SK-N-SH (cell line): ENCODE data around the gene DUSP9. TPM values are rescaled to one million over a fixed set of nuclear protein-coding genes. Genes with fewer than 3 reads are reported as not detected.

Experiments used
- CTCF ChIA-PET: fragments of 300-600, 350-600 bp; formaldehyde crosslinking; extraction: SDS; loops from one replicate; lab custom pipeline; 2021; lab: Yijun Ruan, JAX
- POLR2A ChIA-PET: fragments of 350-600 bp; sonication (Branson Sonifier 250); formaldehyde crosslinking; extraction: SDS; loops from one replicate; lab custom pipeline; 2020; ENCODE audit warnings: antibody characterized with exemption, inconsistent platforms; lab: Yijun Ruan, JAX
- DNase-seq: peaks from one replicate; pipeline ENCODE4 v3.0.0; 2012
- H2AFZ ChIP-seq: fragments of 200-600 bp; sonication (generic); 2 replicates; pipeline ENCODE4 v1.8.1; 2016; ENCODE audit warnings: antibody characterized with exemption, mild to moderate bottlenecking, low read depth
- H3F3A ChIP-seq: fragments of 200-600 bp; sonication (generic); replicated peaks from 2 replicates; pipeline ENCODE3; 2016; ENCODE audit warnings: antibody characterized with exemption, mild to moderate bottlenecking; ENCODE audit not compliant: insufficient read depth
- H3K27ac ChIP-seq, 2 experiments: fragments of 200-500 bp in 1 of 2; fragments of 200-600 bp in 1 of 2; sonication (Bioruptor generic) in 1 of 2; sonication (generic), shearing (Covaris generic) in 1 of 2; 2 replicates each; pipeline versions ENCODE4 v1.5.1 to v1.6.1; 2014 to 2016; ENCODE audit warnings: low read depth in 2 of 2, inconsistent platforms in 1 of 2, low read length in 1 of 2, mild to moderate bottlenecking in 1 of 2, mixed read lengths in 1 of 2
- H3K27me3 ChIP-seq: fragments of 200-600 bp; sonication (generic), shearing (Covaris generic); 2 replicates; pipeline ENCODE4 v1.6.1; 2016; ENCODE audit warnings: mixed run types; ENCODE audit not compliant: insufficient read depth
- H3K36me3 ChIP-seq, 2 experiments: fragments of 200-500 bp in 1 of 2; fragments of 200-600 bp in 1 of 2; sonication (Bioruptor generic) in 1 of 2; sonication (generic) in 1 of 2; replicated peaks in 1 of 2; 2 replicates each; pipeline versions ENCODE3 to v1.5.1; 2014 to 2016; ENCODE audit warnings: low read length in 1 of 2, mild to moderate bottlenecking in 1 of 2; ENCODE audit not compliant: insufficient read depth in 2 of 2, control insufficient read depth in 1 of 2
- H3K4me1 ChIP-seq, 2 experiments: fragments of 200-500 bp in 1 of 2; fragments of 200-600 bp in 1 of 2; sonication (Bioruptor generic) in 1 of 2; sonication (generic), shearing (Covaris generic) in 1 of 2; 2 replicates each; pipeline versions ENCODE4 v1.5.1 to v1.6.1; 2014 to 2016; ENCODE audit warnings: low read depth in 1 of 2, low read length in 1 of 2, mixed run types in 1 of 2; ENCODE audit not compliant: insufficient read depth in 2 of 2, control insufficient read depth in 1 of 2
- H3K4me2 ChIP-seq: fragments of 200-600 bp; sonication (generic), shearing (Covaris generic); 2 replicates; pipeline ENCODE4 v1.6.1; 2017; ENCODE audit warnings: mixed run types
- H3K4me3 ChIP-seq, 2 experiments: fragments of 200-500 bp in 1 of 2; fragments of 200-600 bp in 1 of 2; sonication (Bioruptor generic) in 1 of 2; sonication (generic), shearing (Covaris generic) in 1 of 2; 2 replicates each; pipeline versions ENCODE4 v1.5.1 to v1.8.1; 2014 to 2016; ENCODE audit warnings: low read depth in 2 of 2, inconsistent platforms in 1 of 2, low read length in 1 of 2, mild to moderate bottlenecking in 1 of 2, mixed read lengths in 1 of 2, moderate library complexity in 1 of 2
- H3K79me2 ChIP-seq: fragments of 200-600 bp; sonication (generic); 2 replicates; pipeline ENCODE4 v1.8.1; 2017; ENCODE audit warnings: mild to moderate bottlenecking; ENCODE audit not compliant: insufficient read depth
- H3K9ac ChIP-seq: fragments of 200-600 bp; sonication (generic); 2 replicates; pipeline ENCODE4 v1.6.1; 2017; ENCODE audit warnings: mixed run types
- H3K9me2 ChIP-seq: fragments of 200-600 bp; sonication (generic); 2 replicates; pipeline ENCODE4 v1.6.1; 2017; ENCODE audit warnings: mixed run types
- H3K9me3 ChIP-seq: fragments of 200-600 bp; sonication (generic); 2 replicates; pipeline ENCODE4 v1.6.1; 2017; ENCODE audit warnings: mixed run types, mild to moderate bottlenecking, moderate library complexity
- H4K20me1 ChIP-seq: fragments of 200-600 bp; sonication (generic); 2 replicates; pipeline ENCODE4 v1.6.1; 2017; ENCODE audit warnings: mild to moderate bottlenecking, mixed run types; ENCODE audit not compliant: insufficient read depth
- CHD2 ChIP-seq: fragments of 150-350 bp; IDR thresholded peaks from 2 replicates; pipeline ENCODE4 v1.6.1; 2018; ENCODE audit warnings: low read length; ENCODE audit not compliant: partially characterized antibody
- EP300 ChIP-seq, 2 experiments: IDR thresholded peaks; 2 replicates each; pipeline versions ENCODE4 v1.4.0 to v1.6.1; 2012; ENCODE audit warnings: borderline replicate concordance in 1 of 2, low read depth in 1 of 2, low read length in 1 of 2
- EZH2phosphoT487 ChIP-seq: fragments of 200-600 bp; sonication (generic); IDR thresholded peaks from 2 replicates; pipeline ENCODE4 v1.6.1; 2017; ENCODE audit warnings: low read depth, mixed run types, mild to moderate bottlenecking, antibody characterized with exemption, moderate library complexity, borderline replicate concordance
- FOSL2 ChIP-seq: IDR thresholded peaks from 2 replicates; pipeline ENCODE4 v1.4.0; 2012; ENCODE audit warnings: low read depth, mild to moderate bottlenecking, moderate library complexity, borderline replicate concordance
- GABPA ChIP-seq: IDR thresholded peaks from 2 replicates; pipeline ENCODE4 v1.4.0; 2012; ENCODE audit warnings: low read depth, mild to moderate bottlenecking
- MEF2A ChIP-seq: IDR thresholded peaks from 2 replicates; pipeline ENCODE4 v1.4.0; 2012; ENCODE audit warnings: low read depth, borderline replicate concordance
- RCOR1 ChIP-seq: fragments of 150-350 bp; IDR thresholded peaks from 2 replicates; pipeline ENCODE4 v1.6.1; 2017; ENCODE audit warnings: antibody characterized with exemption, low read length
- RFX5 ChIP-seq: IDR thresholded peaks from 2 replicates; pipeline ENCODE4 v1.6.1; 2012; ENCODE audit warnings: mild to moderate bottlenecking, improper control_type of control experiment, low read length
- RXRA ChIP-seq: IDR thresholded peaks from 2 replicates; pipeline ENCODE4 v1.4.0; 2012; ENCODE audit warnings: low read depth, mild to moderate bottlenecking, borderline replicate concordance
- SIN3A ChIP-seq: IDR thresholded peaks from 2 replicates; pipeline ENCODE4 v1.6.1; 2012; ENCODE audit warnings: low read depth, mild to moderate bottlenecking, low read length, moderate library complexity, borderline replicate concordance
- SMC3 ChIP-seq: IDR thresholded peaks from 2 replicates; pipeline ENCODE4 v1.6.1; 2012; ENCODE audit warnings: low read depth, low read length, improper control_type of control experiment
- TAF1 ChIP-seq: IDR thresholded peaks from 2 replicates; pipeline ENCODE4 v1.6.1; 2012; ENCODE audit warnings: low read depth, mild to moderate bottlenecking, low read length, moderate library complexity, borderline replicate concordance
- TEAD4 ChIP-seq: IDR thresholded peaks from 2 replicates; pipeline ENCODE4 v1.4.0; 2012; ENCODE audit warnings: mild to moderate bottlenecking, borderline replicate concordance; ENCODE audit not compliant: insufficient read depth
- YY1 ChIP-seq: IDR thresholded peaks from 2 replicates; pipeline ENCODE4 v1.4.0; 2012; ENCODE audit warnings: low read depth, mild to moderate bottlenecking
- WGBS: methylation state at CpG from one replicate; pipeline ENCODE4 v1.1.6; 2017; ENCODE audit warnings: low lambda C conversion rate; 5-methylcytosine and 5-hydroxymethylcytosine counted together
- polyA plus RNA-seq, 3 experiments: library from polyadenylated mRNA; depleted of rRNA; stranded (reverse); fragments of >200 nt; gene quantifications; 2 replicates each; pipeline ENCODE4 v1.2.3, GENCODE V29; 2012
- TF ChIP-seq, protein P1 (sequence below): IDR thresholded peaks from 2 replicates; pipeline ENCODE4 v1.4.0; 2012; ENCODE audit warnings: low read depth
- TF ChIP-seq, protein P2 (sequence below): fragments of 150-350 bp; IDR thresholded peaks from 2 replicates; pipeline ENCODE4 v1.6.1; 2017; ENCODE audit warnings: antibody characterized with exemption, low read length, low read depth, borderline replicate concordance
- TF ChIP-seq, protein P3 (sequence below): IDR thresholded peaks from 2 replicates; pipeline ENCODE4 v1.6.1; 2012; ENCODE audit warnings: mild to moderate bottlenecking, low read depth, low read length, moderate library complexity
- TF ChIP-seq, protein P4 (sequence below): IDR thresholded peaks from 2 replicates; pipeline ENCODE4; 2012

DUSP9 gene
- polyA plus RNA-seq, 1 of the 3 experiments (the other 2 are of a cell fraction): 0.05 TPM

DNA sequence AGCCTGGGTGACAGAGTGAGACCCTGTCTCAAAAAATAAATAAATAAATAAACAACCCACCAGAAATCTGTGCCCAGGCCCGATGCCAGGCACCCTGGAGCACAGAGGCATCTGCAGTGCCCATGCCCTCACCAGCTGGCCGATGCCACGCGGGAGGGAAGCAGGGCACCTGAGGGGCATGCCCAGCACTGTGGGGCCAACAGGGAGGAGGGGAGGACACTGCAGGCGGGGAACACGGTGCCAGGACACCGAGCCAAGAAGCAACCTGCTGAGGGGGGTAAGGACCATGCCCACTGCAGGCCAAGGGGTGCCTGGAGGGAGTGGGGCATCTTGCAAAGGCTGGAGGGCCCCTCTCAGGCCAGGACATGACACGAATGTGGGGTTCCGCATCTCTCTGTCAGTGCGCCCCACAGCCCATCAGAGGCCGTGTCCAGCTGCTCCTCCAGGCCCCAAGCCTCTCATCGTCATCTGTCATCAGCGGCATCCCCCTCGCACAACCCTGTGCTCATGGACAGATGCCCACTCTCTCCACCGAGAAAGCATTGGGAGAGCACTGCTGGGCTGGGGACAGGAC is 13.3 kb upstream of the DUSP9 start (continued):
- TF ChIP-seq, protein P1, sequence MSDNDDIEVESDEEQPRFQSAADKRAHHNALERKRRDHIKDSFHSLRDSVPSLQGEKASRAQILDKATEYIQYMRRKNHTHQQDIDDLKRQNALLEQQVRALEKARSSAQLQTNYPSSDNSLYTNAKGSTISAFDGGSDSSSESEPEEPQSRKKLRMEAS: no peak

DNA sequence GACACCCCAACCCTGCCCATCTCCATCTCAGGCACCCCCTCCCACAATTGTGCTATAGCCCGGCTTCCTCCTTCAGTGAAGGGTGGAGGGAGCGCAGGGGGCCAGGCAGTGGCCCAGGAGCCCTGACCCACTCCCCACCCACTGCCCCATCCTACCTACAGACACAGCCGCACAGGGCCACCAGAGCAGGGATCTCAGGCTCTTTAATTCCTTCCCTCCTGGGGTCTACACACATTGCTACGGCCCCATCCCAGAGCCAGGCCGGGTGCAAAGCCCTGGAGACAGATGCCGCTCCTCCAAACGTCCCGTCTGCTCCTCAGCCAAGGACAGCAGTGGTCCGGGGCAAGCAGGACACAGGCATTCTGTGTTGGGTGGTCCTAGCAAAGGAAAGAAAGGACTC is 12.8 kb upstream of the DUSP9 start:
- POLR2A ChIA-PET: no interaction called here

More for the DNA sequence above, 12.8 kb upstream of the DUSP9 start:
- Histone ChIP-seq H3K9me3 (peaks cover 7% of the 10 kb centered on the region; the same call in 1 of the 2 replicates), H3K36me3 (no peaks in the 10 kb centered on the region), H3K79me2 (no peaks in the 10 kb centered on the region), H3K27me3 (peaks cover 43% of the 10 kb centered on the region; the same call in 1 of the 2 replicates), H3K9me2 (no peaks in the 10 kb centered on the region), H2AFZ (no peak overlapping the region), H4K20me1 (no peaks in the 10 kb centered on the region), H3K4me3 (no peak overlapping the region), H3K27ac (no peak overlapping the region), H3K4me2 (no peak overlapping the region), H3K9ac (no peak overlapping the region), H3F3A (no peaks in the 10 kb centered on the region), H3K4me1 (peaks cover 0 to 15% of the 10 kb centered on the region in 2 experiments; a peak in 1 of 4 replicates)
- TF ChIP-seq, protein P2, sequence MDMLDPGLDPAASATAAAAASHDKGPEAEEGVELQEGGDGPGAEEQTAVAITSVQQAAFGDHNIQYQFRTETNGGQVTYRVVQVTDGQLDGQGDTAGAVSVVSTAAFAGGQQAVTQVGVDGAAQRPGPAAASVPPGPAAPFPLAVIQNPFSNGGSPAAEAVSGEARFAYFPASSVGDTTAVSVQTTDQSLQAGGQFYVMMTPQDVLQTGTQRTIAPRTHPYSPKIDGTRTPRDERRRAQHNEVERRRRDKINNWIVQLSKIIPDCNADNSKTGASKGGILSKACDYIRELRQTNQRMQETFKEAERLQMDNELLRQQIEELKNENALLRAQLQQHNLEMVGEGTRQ: no peak
- TF ChIP-seq, protein P3, sequence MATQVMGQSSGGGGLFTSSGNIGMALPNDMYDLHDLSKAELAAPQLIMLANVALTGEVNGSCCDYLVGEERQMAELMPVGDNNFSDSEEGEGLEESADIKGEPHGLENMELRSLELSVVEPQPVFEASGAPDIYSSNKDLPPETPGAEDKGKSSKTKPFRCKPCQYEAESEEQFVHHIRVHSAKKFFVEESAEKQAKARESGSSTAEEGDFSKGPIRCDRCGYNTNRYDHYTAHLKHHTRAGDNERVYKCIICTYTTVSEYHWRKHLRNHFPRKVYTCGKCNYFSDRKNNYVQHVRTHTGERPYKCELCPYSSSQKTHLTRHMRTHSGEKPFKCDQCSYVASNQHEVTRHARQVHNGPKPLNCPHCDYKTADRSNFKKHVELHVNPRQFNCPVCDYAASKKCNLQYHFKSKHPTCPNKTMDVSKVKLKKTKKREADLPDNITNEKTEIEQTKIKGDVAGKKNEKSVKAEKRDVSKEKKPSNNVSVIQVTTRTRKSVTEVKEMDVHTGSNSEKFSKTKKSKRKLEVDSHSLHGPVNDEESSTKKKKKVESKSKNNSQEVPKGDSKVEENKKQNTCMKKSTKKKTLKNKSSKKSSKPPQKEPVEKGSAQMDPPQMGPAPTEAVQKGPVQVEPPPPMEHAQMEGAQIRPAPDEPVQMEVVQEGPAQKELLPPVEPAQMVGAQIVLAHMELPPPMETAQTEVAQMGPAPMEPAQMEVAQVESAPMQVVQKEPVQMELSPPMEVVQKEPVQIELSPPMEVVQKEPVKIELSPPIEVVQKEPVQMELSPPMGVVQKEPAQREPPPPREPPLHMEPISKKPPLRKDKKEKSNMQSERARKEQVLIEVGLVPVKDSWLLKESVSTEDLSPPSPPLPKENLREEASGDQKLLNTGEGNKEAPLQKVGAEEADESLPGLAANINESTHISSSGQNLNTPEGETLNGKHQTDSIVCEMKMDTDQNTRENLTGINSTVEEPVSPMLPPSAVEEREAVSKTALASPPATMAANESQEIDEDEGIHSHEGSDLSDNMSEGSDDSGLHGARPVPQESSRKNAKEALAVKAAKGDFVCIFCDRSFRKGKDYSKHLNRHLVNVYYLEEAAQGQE: no peak
- TF ChIP-seq RXRA (no peak), MEF2A (no peak), TAF1 (no peak), TEAD4 (no peak), RFX5 (no peak), CHD2 (no peak), SMC3 (no peak), YY1 (no peak), SIN3A (no peak), FOSL2 (no peak), GABPA (no peak), EZH2phosphoT487 (no peak), RCOR1 (no peak), EP300 (IDR thresholded peaks at IDR 0.05; ENCODE audit: borderline replicate concordance in 1 of 2, low read depth in 1 of 2, low read length in 1 of 2) (no peak)
- TF ChIP-seq, protein P1: no peak
- TF ChIP-seq, protein P4, sequence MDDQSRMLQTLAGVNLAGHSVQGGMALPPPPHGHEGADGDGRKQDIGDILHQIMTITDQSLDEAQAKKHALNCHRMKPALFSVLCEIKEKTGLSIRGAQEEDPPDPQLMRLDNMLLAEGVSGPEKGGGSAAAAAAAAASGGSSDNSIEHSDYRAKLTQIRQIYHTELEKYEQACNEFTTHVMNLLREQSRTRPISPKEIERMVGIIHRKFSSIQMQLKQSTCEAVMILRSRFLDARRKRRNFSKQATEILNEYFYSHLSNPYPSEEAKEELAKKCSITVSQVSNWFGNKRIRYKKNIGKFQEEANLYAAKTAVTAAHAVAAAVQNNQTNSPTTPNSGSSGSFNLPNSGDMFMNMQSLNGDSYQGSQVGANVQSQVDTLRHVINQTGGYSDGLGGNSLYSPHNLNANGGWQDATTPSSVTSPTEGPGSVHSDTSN: no peak
- CTCF ChIA-PET: interaction anchor here (0.9 kb wide), 1 partner anchor 24 kb away, joined by 3 read pairs; no protein-coding TSS in a partner anchor
- peak; percentile 15 for DNase-seq
- 74% methylated on average over 3 of the region's 9 CpGs for WGBS
